ENCODE data around the gene SURF1. TPM values are rescaled to one million over a fixed set of nuclear protein-coding genes. Genes with fewer than 3 reads are reported as not detected.

Gene SURF1
- total and polyA plus RNA-seq, 4 donors, result 14.2 to 75.3 (median 57.8) TPM

DNA sequence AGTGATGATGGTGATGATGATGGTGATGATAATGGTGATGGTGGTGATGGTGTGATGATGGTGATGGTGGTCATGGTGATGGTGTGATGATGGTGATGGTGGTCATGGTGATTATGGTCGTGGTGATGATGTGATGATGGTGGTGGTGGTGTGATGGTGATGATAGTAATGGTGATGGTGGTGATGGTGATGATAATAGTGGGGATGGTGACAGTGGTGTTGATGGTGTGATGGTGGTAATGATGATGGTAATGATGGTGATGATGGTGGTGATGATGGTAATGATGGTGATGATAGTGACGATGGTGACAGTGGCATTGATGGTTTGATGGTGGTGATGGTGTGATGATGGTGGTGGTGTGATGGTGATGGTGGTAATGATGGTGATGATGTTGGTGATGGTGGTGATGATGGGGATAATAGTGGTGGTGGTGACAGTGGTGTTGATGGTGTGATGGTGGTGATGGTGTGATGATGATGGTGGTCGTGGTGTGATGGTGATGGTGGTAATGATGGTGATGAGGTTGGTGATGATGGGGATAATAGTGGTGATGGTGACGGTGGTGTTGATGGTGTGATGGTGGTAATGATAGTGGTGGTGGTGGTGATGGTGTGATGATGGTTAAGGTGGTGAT lies 26.3 kb upstream of the SURF1 start:
- WGBS, 2 donors, result 84 to 91% methylated on average over 4 of the region's 4 CpGs
- Histone ChIP-seq H3K9ac (ENCODE audit: insufficient read depth in 1 of 2, low read length in 2 of 2) (no peak overlapping the region), H3K27me3 (ENCODE audit: control insufficient read depth in 3 of 3, insufficient read depth in 3 of 3, low read length in 2 of 3) (no peaks in the 10 kb centered on the region), H3K9me3 (ENCODE audit: control insufficient read depth in 4 of 4, insufficient read depth in 3 of 4, low read length in 3 of 4) (no peaks in the 10 kb centered on the region), H3K4me3 (no peak overlapping the region), H3K27ac (ENCODE audit: low read depth in 1 of 2, low read length in 1 of 2) (no peak overlapping the region), H3K36me3 (ENCODE audit: control insufficient read depth in 4 of 4, insufficient read depth in 4 of 4, low read length in 4 of 4) (peaks cover 0 to 2% (median 0%) of the 10 kb centered on the region in 4 donors), H3K4me1 (ENCODE audit: control insufficient read depth in 5 of 5, insufficient read depth in 5 of 5, low read length in 5 of 5) (no peaks in the 10 kb centered on the region)
- DNase-seq (no peak), ATAC-seq (ENCODE audit: insufficient read depth, low FRiP score) (no peak)
- no peak for TF ChIP-seq CTCF (IDR thresholded peaks at IDR 0.05; ENCODE audit: control extremely low read depth, extremely low read depth)

DNA sequence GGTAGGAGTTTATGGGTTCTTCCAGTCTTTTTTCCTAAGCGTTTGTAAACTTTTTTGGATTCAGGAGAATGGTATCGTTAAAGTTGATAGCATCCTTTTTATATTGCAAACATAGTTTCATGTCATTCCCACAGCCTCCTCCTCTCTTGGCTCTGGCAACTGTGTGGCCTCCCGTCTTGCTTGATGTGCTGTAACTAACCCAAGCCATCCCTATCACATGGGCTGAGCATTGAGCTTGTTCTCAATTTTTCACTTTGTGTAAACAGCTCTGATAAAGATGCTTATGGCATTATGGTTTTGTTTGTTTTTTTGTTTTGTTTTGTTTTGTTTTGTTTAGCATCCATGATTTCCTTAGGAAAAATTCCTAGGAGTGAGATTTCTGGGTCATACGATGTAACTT lies 24.4 kb upstream of the SURF1 start:
- DNase-seq, result peak; percentile 41 to 73 (median 70)
- WGBS, 2 donors, result 84 to 93% methylated on average over 4 of the region's 4 CpGs

DNA sequence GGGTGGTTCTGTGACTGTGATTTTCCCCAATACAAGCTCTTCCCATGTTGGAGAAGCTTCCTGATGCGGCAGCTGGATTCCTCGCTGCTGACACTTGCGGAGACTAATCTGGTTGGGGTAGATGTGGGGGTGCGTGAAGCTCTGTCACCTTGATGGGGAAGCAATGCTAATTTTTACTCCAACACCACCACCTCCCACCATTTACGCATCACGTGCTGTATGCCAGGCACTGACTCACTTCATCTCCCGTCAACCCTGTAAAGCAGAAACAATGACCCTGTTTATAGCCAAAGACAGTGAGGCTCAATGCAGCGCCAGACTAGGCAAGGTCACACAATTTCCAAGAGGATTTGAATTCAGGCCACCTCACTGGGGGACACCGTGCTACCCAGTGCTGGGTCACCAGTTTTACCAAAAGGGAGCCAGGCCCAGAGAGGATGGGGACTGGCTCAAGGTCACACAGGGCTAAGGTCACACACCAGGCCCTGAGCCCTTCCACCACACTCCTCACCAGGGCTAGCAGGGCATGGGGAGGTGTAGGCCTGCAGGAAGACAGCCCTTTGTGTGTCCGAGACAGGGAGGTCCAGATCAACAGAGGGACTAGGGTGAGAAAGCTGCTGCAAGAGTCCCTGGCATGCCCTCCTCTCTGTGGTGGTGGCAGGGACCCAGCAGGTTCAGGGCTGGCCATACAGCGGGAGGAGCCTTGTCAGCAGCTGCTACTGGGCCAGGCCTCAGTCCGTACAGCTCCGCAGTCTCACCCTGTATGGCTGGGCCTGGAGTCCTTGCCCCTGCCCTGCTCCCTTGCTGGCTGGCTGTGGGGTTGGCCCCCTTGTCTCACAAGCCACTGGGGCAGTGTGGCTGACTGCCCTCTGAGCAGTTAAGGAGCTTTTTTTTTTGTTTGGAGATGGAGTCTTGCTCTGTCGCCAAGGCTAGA lies 23.1 kb upstream of the SURF1 start:
- no peak for DNase-seq
- Histone ChIP-seq H3K9me3 (ENCODE audit: control insufficient read depth in 4 of 4, insufficient read depth in 3 of 4, low read length in 3 of 4) (no peaks in the 10 kb centered on the region), H3K4me3 (no peak overlapping the region), H3K27me3 (ENCODE audit: control insufficient read depth in 3 of 3, insufficient read depth in 3 of 3, low read length in 2 of 3) (no peaks in the 10 kb centered on the region), H3K9ac (ENCODE audit: insufficient read depth in 1 of 2, low read length in 2 of 2) (no peak overlapping the region), H3K27ac (ENCODE audit: low read depth in 1 of 2, low read length in 1 of 2) (no peak overlapping the region), H3K4me1 (ENCODE audit: control insufficient read depth in 5 of 5, insufficient read depth in 5 of 5, low read length in 5 of 5) (peaks cover 0 to 12% (median 0%) of the 10 kb centered on the region in 5 donors), H3K36me3 (ENCODE audit: control insufficient read depth in 4 of 4, insufficient read depth in 4 of 4, low read length in 4 of 4) (peaks cover 0 to 2% (median 0%) of the 10 kb centered on the region in 4 donors)
- TF ChIP-seq CTCF (IDR thresholded peaks at IDR 0.05; ENCODE audit: control extremely low read depth, extremely low read depth), result no peak
- WGBS, 2 donors, result 94% methylated on average over 14 of the region's 14 CpGs
- no peak for ATAC-seq (ENCODE audit: insufficient read depth, low FRiP score)

More for the DNA sequence above, 24.4 kb upstream of the SURF1 start:
- Histone ChIP-seq H3K36me3 (ENCODE audit: control insufficient read depth in 4 of 4, insufficient read depth in 4 of 4, low read length in 4 of 4) (peaks cover 0 to 2% (median 0%) of the 10 kb centered on the region in 4 donors), H3K27ac (ENCODE audit: low read depth in 1 of 2, low read length in 1 of 2) (no peak overlapping the region), H3K9ac (ENCODE audit: insufficient read depth in 1 of 2, low read length in 2 of 2) (no peak overlapping the region), H3K4me1 (ENCODE audit: control insufficient read depth in 5 of 5, insufficient read depth in 5 of 5, low read length in 5 of 5) (peaks cover 0 to 5% (median 0%) of the 10 kb centered on the region in 5 donors), H3K27me3 (ENCODE audit: control insufficient read depth in 3 of 3, insufficient read depth in 3 of 3, low read length in 2 of 3) (no peaks in the 10 kb centered on the region), H3K9me3 (ENCODE audit: control insufficient read depth in 4 of 4, insufficient read depth in 3 of 4, low read length in 3 of 4) (no peaks in the 10 kb centered on the region), H3K4me3 (no peak overlapping the region)
- ATAC-seq (ENCODE audit: insufficient read depth, low FRiP score), result no peak
- no peak for TF ChIP-seq CTCF (IDR thresholded peaks at IDR 0.05; ENCODE audit: control extremely low read depth, extremely low read depth)
